Thoracic aorta (tissue), 2 donors: Measurements from ENCODE around the gene ZBTB21. TPM values are rescaled to one million over a fixed set of nuclear protein-coding genes. Genes with fewer than 3 reads are reported as not detected.

Experiments
- ATAC-seq: fragments of 150-250 bp; one replicate; pipeline ENCODE4 v1.8.0; 2017; ENCODE audit warnings: low read depth; ENCODE audit not compliant: insufficient number of reproducible peaks, low FRiP score
- DNase-seq: peaks from one replicate; pipeline ENCODE4 v3.0.0-alpha.2; 2020; ENCODE audit warnings: low spot score
- H3K27ac ChIP-seq, 2 donors: fragments of 200-600 bp; sonication (generic); 1 replicate in 1 of 2; 2 replicates in 1 of 2; pipeline ENCODE4 v1.5.1; 2016; ENCODE audit warnings: mild to moderate bottlenecking in 2 of 2, moderate library complexity in 2 of 2
- H3K27me3 ChIP-seq: fragments of 200-600 bp; sonication (generic); replicated peaks from 2 replicates; pipeline ENCODE4 v1.6.0; 2016; ENCODE audit warnings: mild to moderate bottlenecking; ENCODE audit not compliant: insufficient read depth
- H3K36me3 ChIP-seq: fragments of 200-600 bp; sonication (generic); one replicate; pipeline ENCODE4 v1.5.1; 2016
- H3K4me1 ChIP-seq, 2 donors: fragments of 200-600 bp; sonication (generic); 1 replicate in 1 of 2; 2 replicates in 1 of 2; pipeline versions ENCODE4 v1.5.1 to v1.6.0; 2016; ENCODE audit warnings: low read depth in 2 of 2, mild to moderate bottlenecking in 1 of 2; ENCODE audit not compliant: control insufficient read depth in 1 of 2
- H3K4me3 ChIP-seq: fragments of 200-600 bp; sonication (generic); 2 replicates; pipeline ENCODE4 v1.5.1; 2016; ENCODE audit warnings: mild to moderate bottlenecking
- H3K9me3 ChIP-seq: fragments of 200-600 bp; sonication (generic); 2 replicates; pipeline ENCODE4 v1.5.1; 2016
- CTCF ChIP-seq: fragments of 200-600 bp; sonication (generic); IDR thresholded peaks from one replicate; pipeline ENCODE4 v1.5.1; 2019; ENCODE audit warnings: antibody characterized with exemption
- total RNA-seq, 2 donors: library from RNA; depleted of rRNA; stranded (reverse); fragments of >200 nt; gene quantifications; one replicate each; pipeline versions ENCODE4 v1.1.0 to v1.2.3, GENCODE V29; 2016

ZBTB21 gene
- total RNA-seq, 2 donors from 2014 or later = 16.5 to 23.8 TPM

DNA sequence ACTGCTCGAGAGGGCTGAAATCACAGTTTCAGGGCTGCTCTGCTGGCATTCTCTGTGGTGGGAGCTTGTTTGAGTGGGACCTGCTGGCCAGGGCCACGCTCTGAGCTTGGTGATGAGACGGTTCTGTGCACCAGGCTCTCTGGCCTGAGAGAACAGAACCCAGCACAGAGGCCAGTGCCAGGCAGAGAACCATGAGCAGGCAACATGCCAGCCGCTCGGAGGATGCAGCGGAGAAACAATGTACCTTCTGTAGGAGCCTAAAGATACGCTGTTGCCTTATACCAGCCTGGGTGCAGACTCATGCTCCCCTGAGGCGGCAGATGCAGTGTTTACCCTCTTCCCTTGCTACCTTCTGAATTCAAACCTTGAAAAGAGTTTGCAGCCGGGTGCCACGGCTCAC, 66.3 kb downstream of the ZBTB21 start:
- ATAC-seq (no peak), DNase-seq (no peak)
- Histone ChIP-seq H3K27ac (no peak overlapping the region), H3K36me3 (peaks cover 2% of the 10 kb centered on the region), H3K9me3 (no peaks in the 10 kb centered on the region), H3K4me3 (no peak overlapping the region), H3K4me1 (peaks cover 12 to 18% of the 10 kb centered on the region in 2 donors), H3K27me3 (no peaks in the 10 kb centered on the region)
- TF ChIP-seq CTCF = no peak

- H3K4me3 ChIP-seq = no peak overlapping the region
- TF ChIP-seq CTCF = no peak
- no peak for DNase-seq
- H3K4me1 ChIP-seq = peaks cover 3 to 4% of the 10 kb centered on the region in 2 donors
- no peak for ATAC-seq
- no peaks in the 10 kb centered on the region for H3K27me3 ChIP-seq
- no peaks in the 10 kb centered on the region for H3K9me3 ChIP-seq
- H3K36me3 ChIP-seq = peaks cover 4% of the 10 kb centered on the region
- no peak overlapping the region for H3K27ac ChIP-seq
These were observed 67.7 kb downstream of the ZBTB21 start for GRCh38 chr21:41942457-41942856.

DNA sequence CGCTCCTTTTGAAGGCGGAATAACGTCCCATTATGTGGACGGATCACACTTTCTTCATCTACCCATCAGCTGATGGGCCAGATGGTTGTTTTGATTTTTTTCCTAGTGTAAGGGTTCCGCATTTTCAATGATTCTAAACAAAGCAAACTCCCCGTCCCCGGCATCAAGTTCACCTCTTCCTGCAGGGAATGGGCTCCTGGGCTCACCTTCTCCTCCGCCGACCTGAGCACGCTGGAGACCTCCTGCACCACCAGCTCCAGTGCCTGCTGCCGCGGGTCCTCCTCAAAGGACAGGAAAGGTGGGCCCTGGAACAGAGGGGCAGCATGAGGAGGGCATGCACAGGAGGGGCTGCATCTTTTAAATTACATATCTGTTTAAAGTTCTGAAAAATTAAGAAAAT, 68.2 kb downstream of the ZBTB21 start:
- DNase-seq (no peak), ATAC-seq (no peak)
- no peak overlapping the region for H3K27ac ChIP-seq
- no peaks in the 10 kb centered on the region for H3K27me3 ChIP-seq
- no peak overlapping the region for H3K4me3 ChIP-seq
- H3K36me3 ChIP-seq = peaks cover 4% of the 10 kb centered on the region
- H3K4me1 ChIP-seq = no peaks in the 10 kb centered on the region
- no peak for TF ChIP-seq CTCF
- H3K9me3 ChIP-seq = no peaks in the 10 kb centered on the region

DNA sequence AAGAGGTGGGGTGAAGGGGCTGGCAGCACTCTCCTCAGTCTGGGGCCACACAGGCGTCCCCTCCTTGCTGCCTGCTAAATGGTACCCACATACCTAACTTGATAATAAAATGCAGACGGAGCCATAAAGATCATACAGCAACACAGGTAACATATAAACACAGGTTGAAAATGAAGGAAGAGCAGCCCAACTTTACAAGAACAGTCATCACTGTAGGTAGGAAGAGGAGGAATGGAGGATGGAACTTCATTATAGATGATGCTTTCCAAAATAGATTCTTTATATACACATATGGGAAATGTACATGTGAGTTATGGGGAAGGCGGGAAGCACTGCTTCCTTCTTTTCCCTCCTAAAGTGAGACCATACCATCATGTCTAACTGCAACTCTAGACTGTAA, 69.7 kb downstream of the ZBTB21 start:
- no peak for TF ChIP-seq CTCF
- H3K36me3 ChIP-seq = peaks cover 4% of the 10 kb centered on the region
- no peak overlapping the region for H3K4me3 ChIP-seq
- no peaks in the 10 kb centered on the region for H3K4me1 ChIP-seq
- H3K27ac ChIP-seq = no peak overlapping the region
- no peak for DNase-seq
- no peaks in the 10 kb centered on the region for H3K27me3 ChIP-seq
- no peaks in the 10 kb centered on the region for H3K9me3 ChIP-seq
- ATAC-seq = no peak

DNA sequence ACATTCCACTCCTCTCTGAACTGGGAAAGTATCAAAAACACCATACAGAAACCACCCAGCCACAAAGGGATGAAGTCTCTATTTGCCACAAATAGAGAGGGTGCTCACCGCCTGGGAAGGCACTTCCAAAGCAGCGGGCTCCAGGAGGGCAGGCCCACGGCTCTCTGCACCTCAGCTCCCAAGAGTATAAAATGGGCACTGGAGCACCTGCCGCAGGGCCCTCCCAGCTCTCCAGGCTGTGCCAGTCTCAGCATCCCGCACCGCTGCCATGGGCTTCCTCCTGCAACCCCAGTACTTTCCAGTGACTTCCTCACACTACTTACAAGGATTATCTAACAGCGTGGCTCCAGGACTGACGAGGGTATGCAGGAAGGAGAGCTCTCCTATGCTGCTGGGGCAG, 70.8 kb downstream of the ZBTB21 start:
- ATAC-seq = no peak
- no peak for TF ChIP-seq CTCF
- H3K27ac ChIP-seq = no peak overlapping the region

More for the DNA sequence above, 70.8 kb downstream of the ZBTB21 start:
- H3K36me3 ChIP-seq = peaks cover 4% of the 10 kb centered on the region
- no peaks in the 10 kb centered on the region for H3K27me3 ChIP-seq
- no peaks in the 10 kb centered on the region for H3K9me3 ChIP-seq
- no peak for DNase-seq
- H3K4me3 ChIP-seq = no peak overlapping the region
- H3K4me1 ChIP-seq = peaks cover 0 to 3% of the 10 kb centered on the region in 2 donors

Other genes starting within 250 kb of the ZBTB21 start
- 1 to 10 TPM; 6.3 to 9.2 TPM for gene RIPK4, start 243.3 kb downstream of the ZBTB21 start, total RNA-seq
- 10 to 100 TPM in 1 of 2 donors, 1 to 10 TPM in 1; 9.0 to 14.9 TPM for gene PRDM15, start 131.0 kb downstream of the ZBTB21 start, total RNA-seq
- 10 to 100 TPM; 59.5 to 77.3 TPM for gene C2CD2, start 56.3 kb downstream of the ZBTB21 start, total RNA-seq
- gene UMODL1, start 61.0 kb upstream of the ZBTB21 start, total RNA-seq = under 1 TPM in 1 of 2 donors, not detected in 1; 0.14 TPM
- 10 to 100 TPM; 15.6 to 20.6 TPM for gene ABCG1, start 208.8 kb upstream of the ZBTB21 start, total RNA-seq